Measurements from ENCODE around the gene TARBP1.

TARBP1 gene

GRCh38 chr1:234486858-234487840 is 8.2 kb upstream of the TARBP1 start:
- peak; percentile 51 for DNase-seq (ENCODE audit: low spot score)
- FAIRE-seq = no peak

- FAIRE-seq = no peak
- no peak for DNase-seq (ENCODE audit: low spot score)
Measured at GRCh38 chr1:234484991-234485739, 6.2 kb upstream of the TARBP1 start.

- FAIRE-seq = no peak
- no peak for DNase-seq (ENCODE audit: low spot score)
Measured at GRCh38 chr1:234484218-234484617, 5.2 kb upstream of the TARBP1 start.

GRCh38 chr1:234481771-234482170 is 2.8 kb upstream of the TARBP1 start:
- FAIRE-seq (no peak), DNase-seq (ENCODE audit: low spot score) (no peak)

- DNase-seq (ENCODE audit: low spot score) (no peak), FAIRE-seq (no peak)
Measured at GRCh38 chr1:234479866-234480265, 887 bp upstream of the TARBP1 start.

GRCh38 chr1:234479310-234479559 is 256 bp upstream of the TARBP1 start:
- FAIRE-seq (no peak), DNase-seq (ENCODE audit: low spot score) (no peak)

- DNase-seq (ENCODE audit: low spot score) = peak; percentile 81
- FAIRE-seq = no peak
Measured at GRCh38 chr1:234478152-234478480, 863 bp downstream of the TARBP1 start.

GRCh38 chr1:234477386-234478151 is 1.4 kb downstream of the TARBP1 start:
- no peak for DNase-seq (ENCODE audit: low spot score)
- no peak for FAIRE-seq

- DNase-seq (ENCODE audit: low spot score) (no peak), FAIRE-seq (no peak)
Measured at GRCh38 chr1:234476172-234476571, 2.8 kb downstream of the TARBP1 start.

- DNase-seq (ENCODE audit: low spot score) (no peak), FAIRE-seq (no peak)
Measured at GRCh38 chr1:234475167-234475793, 3.7 kb downstream of the TARBP1 start.

- DNase-seq (ENCODE audit: low spot score) (no peak), FAIRE-seq (no peak)
Measured at GRCh38 chr1:234474375-234474774, 4.6 kb downstream of the TARBP1 start.

- no peak for DNase-seq (ENCODE audit: low spot score)
- FAIRE-seq = no peak
Measured at GRCh38 chr1:234473118-234473517, 5.9 kb downstream of the TARBP1 start.

- no peak for DNase-seq (ENCODE audit: low spot score)
- no peak for FAIRE-seq
Measured at GRCh38 chr1:234469376-234469775, 9.6 kb downstream of the TARBP1 start.

GRCh38 chr1:234468580-234468979 is 10.4 kb downstream of the TARBP1 start:
- no peak for FAIRE-seq

GRCh38 chr1:234467821-234468220 is 11.2 kb downstream of the TARBP1 start:
- FAIRE-seq = no peak

More at GRCh38 chr1:234468580-234468979, 10.4 kb downstream of the TARBP1 start:
- no peak for DNase-seq (ENCODE audit: low spot score)

GRCh38 chr1:234466945-234467344 is 12.0 kb downstream of the TARBP1 start:
- no peak for FAIRE-seq
- DNase-seq (ENCODE audit: low spot score) = no peak

More at GRCh38 chr1:234467821-234468220, 11.2 kb downstream of the TARBP1 start:
- DNase-seq (ENCODE audit: low spot score) = no peak

GRCh38 chr1:234463749-234464148 is 15.2 kb downstream of the TARBP1 start:
- no peak for FAIRE-seq
- no peak for DNase-seq (ENCODE audit: low spot score)

- DNase-seq (ENCODE audit: low spot score) (no peak), FAIRE-seq (no peak)
Measured at GRCh38 chr1:234460652-234461051, 18.3 kb downstream of the TARBP1 start.

- DNase-seq (ENCODE audit: low spot score) (no peak), FAIRE-seq (no peak)
Measured at GRCh38 chr1:234458352-234459017, 20.5 kb downstream of the TARBP1 start.

GRCh38 chr1:234454926-234455325 is 24.1 kb downstream of the TARBP1 start:
- no peak for FAIRE-seq
- no peak for DNase-seq (ENCODE audit: low spot score)

GRCh38 chr1:234452406-234452965 is 26.5 kb downstream of the TARBP1 start:
- DNase-seq (ENCODE audit: low spot score) = no peak
- no peak for FAIRE-seq

Measured in urothelium cell line (cell line).